HG03558 (cell line): Measurements from ENCODE around the gene AP2A1.

Experiments
- ATAC-seq: cut with Tn5 transposase; IDR thresholded peaks from one replicate; pipeline ENCODE4 v1.9.1; 2021; ENCODE audit warnings: moderate number of reproducible peaks; ENCODE audit not compliant: unreplicated experiment; ENCODE audit errors: extremely low read depth

Gene AP2A1

DNA sequence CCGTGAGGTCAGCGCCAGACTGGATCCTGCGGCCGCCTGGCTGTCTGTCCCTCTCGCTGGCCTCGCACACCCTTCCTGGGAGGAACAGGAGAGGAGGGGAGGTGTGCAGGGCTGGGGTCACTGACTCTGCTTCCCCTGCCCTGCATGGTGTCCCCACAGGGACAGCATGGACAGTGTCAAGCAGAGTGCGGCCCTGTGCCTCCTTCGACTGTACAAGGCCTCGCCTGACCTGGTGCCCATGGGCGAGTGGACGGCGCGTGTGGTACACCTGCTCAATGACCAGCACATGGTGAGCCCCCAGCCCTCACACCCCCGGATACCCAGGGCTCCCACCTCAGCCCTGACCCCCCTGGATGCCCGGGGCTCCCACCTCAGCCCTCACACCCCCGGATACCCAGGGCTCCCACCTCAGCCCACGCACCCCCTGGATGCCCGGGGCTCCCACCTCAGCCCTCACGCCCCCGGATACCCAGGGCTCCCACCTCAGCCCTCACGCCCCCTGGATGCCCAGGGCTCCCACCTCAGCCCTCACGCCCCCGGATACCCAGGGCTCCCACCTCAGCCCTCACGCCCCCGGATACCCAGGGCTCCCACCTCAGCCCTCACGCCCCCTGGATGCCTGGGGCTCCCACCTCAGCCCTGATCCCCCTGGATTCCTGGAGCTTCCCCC is 25.1 kb downstream of the AP2A1 start:
- no peak for ATAC-seq

GRCh38 chr19:49792829-49793560 is 26.2 kb downstream of the AP2A1 start:
- no peak for ATAC-seq

- no peak for ATAC-seq
These were observed 26.7 kb downstream of the AP2A1 start for GRCh38 chr19:49793561-49793840.

DNA sequence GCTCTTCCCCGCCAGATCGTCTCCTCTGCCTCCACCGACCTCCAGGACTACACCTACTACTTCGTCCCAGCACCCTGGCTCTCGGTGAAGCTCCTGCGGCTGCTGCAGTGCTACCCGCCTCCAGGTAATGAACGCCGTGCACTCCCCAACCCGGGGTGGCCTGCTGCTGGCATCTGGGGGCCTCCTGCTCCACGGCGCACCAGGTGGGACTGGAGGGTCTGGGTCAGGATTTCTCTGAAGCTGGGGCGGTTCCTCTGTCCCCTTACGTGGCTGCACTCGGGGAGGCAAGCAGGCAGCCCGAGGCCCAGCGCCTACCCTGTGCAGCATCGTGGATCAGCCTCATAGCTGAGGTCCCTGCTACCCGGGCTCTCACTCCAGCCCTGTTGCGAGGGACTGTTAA is 28.8 kb downstream of the AP2A1 start:
- no peak for ATAC-seq

GRCh38 chr19:49798574-49798973 is 31.8 kb downstream of the AP2A1 start:
- ATAC-seq = no peak

DNA sequence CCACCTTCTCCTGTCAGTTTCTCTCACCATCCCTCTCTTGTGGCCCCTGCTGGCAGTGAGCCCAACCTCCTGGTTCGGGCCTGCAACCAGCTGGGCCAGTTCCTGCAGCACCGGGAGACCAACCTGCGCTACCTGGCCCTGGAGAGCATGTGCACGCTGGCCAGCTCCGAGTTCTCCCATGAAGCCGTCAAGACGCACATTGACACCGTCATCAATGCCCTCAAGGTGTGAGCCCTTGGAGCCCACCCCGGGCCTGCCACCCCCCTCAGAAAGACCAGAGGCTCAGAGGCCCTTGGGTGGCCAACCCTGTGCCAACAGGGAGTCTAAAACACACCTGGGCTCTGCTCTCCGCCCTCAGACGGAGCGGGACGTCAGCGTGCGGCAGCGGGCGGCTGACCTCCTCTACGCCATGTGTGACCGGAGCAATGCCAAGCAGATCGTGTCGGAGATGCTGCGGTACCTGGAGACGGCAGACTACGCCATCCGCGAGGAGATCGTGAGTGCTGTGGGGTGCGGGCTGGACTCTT is 32.5 kb downstream of the AP2A1 start:
- ATAC-seq = no peak

DNA sequence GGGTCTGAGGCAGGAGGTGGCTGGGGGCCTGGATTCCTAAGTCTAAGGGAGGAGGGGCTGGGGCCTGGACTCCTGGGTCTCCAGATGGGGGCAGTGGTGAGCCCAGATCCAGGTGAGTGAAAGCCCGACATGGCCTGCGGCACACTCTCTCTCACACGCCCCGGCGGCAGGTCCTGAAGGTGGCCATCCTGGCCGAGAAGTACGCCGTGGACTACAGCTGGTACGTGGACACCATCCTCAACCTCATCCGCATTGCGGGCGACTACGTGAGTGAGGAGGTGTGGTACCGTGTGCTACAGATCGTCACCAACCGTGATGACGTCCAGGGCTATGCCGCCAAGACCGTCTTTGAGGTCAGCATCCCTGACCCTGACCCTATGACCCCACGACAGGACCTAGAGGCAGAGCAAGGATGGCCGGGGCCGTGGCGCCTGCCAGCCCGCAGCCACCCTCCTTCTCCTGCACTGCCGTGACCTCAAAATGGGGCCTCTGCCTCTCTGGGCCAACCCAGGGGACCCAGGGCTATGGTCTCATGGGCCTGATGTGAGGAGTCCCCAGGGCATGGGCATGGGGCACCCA is 33.1 kb downstream of the AP2A1 start:
- ATAC-seq = no peak

- no peak for ATAC-seq
These were observed 34.0 kb downstream of the AP2A1 start for GRCh38 chr19:49800771-49801170.

DNA sequence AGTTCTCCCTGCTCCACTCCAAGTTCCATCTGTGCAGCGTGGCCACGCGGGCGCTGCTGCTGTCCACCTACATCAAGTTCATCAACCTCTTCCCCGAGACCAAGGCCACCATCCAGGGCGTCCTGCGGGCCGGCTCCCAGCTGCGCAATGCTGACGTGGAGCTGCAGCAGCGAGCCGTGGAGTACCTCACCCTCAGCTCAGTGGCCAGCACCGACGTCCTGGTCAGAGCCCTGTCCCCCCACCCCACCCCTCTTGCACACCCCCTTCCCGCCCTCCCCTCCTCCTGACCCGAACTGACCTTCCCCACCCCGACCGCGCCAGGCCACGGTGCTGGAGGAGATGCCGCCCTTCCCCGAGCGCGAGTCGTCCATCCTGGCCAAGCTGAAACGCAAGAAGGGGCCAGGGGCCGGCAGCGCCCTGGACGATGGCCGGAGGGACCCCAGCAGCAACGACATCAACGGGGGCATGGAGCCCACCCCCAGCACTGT is 34.6 kb downstream of the AP2A1 start:
- no peak for ATAC-seq

GRCh38 chr19:49801966-49802661 is 35.3 kb downstream of the AP2A1 start:
- no peak for ATAC-seq

DNA sequence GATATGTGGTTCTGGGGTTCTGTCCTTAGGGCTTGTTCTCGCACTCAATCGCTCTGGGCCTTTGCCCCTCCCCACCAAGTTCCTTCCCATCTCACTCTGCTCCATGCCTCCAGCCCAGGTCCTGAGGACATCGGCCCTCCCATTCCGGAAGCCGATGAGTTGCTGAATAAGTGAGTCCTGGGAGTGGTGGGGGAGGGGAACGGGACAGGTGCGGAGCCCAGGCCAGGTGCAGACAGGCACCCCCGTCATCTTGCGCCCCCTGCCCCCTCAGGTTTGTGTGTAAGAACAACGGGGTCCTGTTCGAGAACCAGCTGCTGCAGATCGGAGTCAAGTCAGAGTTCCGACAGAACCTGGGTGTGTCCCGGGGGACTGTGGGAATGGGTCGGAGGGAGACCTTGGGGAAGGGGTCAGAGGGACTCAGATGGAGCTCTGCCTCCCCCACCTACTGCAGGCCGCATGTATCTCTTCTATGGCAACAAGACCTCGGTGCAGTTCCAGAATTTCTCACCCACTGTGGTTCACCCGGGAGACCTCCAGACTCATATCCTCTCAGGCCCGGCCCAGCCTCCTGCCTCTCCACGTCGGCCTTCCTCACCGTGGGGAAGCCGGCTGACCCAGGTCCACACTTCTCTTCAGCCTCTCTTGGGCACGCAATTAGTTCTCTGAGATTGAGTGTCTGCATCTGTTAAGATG is 36.2 kb downstream of the AP2A1 start:
- no peak for ATAC-seq

- ATAC-seq = no peak
These were observed 36.7 kb downstream of the AP2A1 start for GRCh38 chr19:49803529-49803856.

DNA sequence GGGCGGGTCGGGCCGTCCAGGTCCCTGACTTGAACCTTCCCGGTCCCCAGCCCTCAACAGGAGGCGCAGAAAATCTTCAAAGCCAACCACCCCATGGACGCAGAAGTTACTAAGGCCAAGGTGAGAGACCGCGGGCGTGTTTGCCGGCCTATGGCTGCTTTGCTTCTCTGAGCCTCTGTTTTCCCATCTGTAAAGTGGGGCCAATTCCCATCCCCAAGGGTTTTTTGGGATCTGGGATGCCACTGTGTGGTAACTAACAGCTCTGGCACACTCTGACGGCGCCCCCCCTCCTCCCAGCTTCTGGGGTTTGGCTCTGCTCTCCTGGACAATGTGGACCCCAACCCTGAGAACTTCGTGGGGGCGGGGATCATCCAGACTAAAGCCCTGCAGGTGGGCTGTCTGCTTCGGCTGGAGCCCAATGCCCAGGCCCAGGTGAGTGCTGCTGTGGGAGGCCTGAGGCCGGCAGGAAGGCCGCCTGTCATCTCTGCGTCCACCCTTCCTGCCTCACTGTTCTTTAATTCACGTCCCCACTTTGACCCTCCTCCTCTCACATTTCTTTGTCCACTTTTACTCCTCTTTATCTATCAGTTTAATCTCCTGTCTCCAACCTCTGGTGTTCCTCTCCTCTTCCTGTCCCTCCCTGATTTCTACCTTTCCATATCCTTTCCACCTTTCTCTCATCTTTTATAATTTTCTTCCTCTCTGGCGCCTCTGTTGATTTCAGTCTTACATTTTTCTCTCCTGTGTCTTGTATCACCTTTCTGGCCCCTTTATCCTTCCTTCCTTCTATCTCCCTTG is 39.2 kb downstream of the AP2A1 start:
- ATAC-seq = no peak

GRCh38 chr19:49806620-49806959 is 39.8 kb downstream of the AP2A1 start:
- no peak for ATAC-seq

- ATAC-seq = no peak
These were observed 40.5 kb downstream of the AP2A1 start for GRCh38 chr19:49807058-49807903.

DNA sequence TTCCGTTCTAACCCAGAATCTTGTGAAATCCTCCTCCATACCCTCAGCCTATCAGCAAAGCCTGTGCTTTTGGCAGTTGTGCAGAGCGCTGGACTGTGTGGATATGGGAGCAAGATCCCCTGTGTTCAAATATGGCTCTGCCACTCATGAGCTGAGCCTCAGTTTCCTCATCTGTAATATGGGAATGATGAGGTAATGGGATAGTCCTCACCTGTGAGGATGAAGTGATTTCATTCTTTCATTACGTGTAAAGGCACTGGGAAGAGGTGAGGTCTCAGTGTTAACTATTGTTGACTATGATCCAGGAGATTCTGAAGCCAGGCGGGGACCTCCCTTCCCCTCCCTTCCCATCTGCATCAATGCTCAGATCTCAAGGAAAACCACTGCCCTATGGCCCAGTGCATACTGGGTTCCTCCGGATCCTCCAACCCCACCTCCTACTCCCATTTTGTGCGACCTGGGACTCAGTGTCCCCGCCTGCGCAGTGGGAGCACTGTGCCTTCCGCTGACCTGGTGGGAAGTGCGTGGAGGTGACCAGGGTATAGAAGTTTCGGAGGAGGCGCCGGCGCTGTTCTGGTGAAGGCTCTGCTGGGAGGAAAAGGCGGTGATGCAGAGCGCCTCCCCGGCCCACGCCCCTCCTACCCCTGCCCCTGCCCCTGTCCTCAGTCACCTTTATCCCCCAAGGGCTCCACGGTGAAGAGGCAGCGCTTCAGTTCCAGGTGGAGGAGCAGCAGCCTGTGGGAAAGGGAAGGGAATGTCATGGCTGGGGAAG is 41.3 kb downstream of the AP2A1 start:
- no peak for ATAC-seq

- no peak for ATAC-seq
These were observed 41.9 kb downstream of the AP2A1 start for GRCh38 chr19:49808711-49809159.
